Neural cell (in vitro differentiated cells): ENCODE measurements around the gene MCL1.

Experiments
- CTCF ChIP-seq: fragments of 450-650 bp; IDR thresholded peaks from 2 replicates; pipeline ENCODE4 v1.5.1; 2014; ENCODE audit warnings: antibody characterized with exemption, mild to moderate bottlenecking, moderate library complexity; ENCODE audit not compliant: poor library complexity, severe bottlenecking
- EP300 ChIP-seq: fragments of 450-650 bp; conservative IDR thresholded peaks from 2 replicates; pipeline ENCODE4 v1.6.1; 2014; ENCODE audit warnings: antibody characterized with exemption, mild to moderate bottlenecking, moderate library complexity; ENCODE audit not compliant: poor library complexity, severe bottlenecking
- EZH2 ChIP-seq: fragments of 200-600, 300-800 bp; shearing (Covaris generic), sonication (generic); IDR thresholded peaks from 2 replicates; pipeline ENCODE4 v1.6.1; 2014; ENCODE audit warnings: antibody characterized with exemption, low read length, borderline replicate concordance, mild to moderate bottlenecking; ENCODE audit not compliant: insufficient read depth, poor library complexity, severe bottlenecking
- POLR2AphosphoS5 ChIP-seq: IDR thresholded peaks from 2 replicates; pipeline ENCODE4 v1.6.1; 2012
- RAD21 ChIP-seq: fragments of 450-650 bp; conservative IDR thresholded peaks from 2 replicates; pipeline ENCODE4 v1.6.1; 2014; ENCODE audit warnings: antibody characterized with exemption, mild to moderate bottlenecking, moderate library complexity
- REST ChIP-seq: IDR thresholded peaks from 2 replicates; pipeline ENCODE4 v1.6.1; 2012; ENCODE audit warnings: borderline replicate concordance
- SMC3 ChIP-seq: fragments of 450-650 bp; conservative IDR thresholded peaks from 2 replicates; pipeline ENCODE4 v1.6.1; 2014; ENCODE audit warnings: antibody characterized with exemption, mild to moderate bottlenecking, moderate library complexity; ENCODE audit not compliant: poor library complexity

- TF ChIP-seq CTCF, result no peak
- TF ChIP-seq REST, result no peak
- TF ChIP-seq SMC3, result no peak
- no peak for TF ChIP-seq POLR2AphosphoS5
- TF ChIP-seq EZH2, result no peak
- TF ChIP-seq RAD21, result no peak
- TF ChIP-seq EP300, result no peak
Observed at GRCh38 chr1:150555198-150555970, 24.0 kb downstream of the MCL1 start.
